ENCODE measurements around the gene CFAP20.
"Not testable (repeated sequence)": the region's sequence is repeated elsewhere in the genome, so short reads cannot be mapped to it uniquely, and the experiment has no call there.

The CFAP20 gene

DNA sequence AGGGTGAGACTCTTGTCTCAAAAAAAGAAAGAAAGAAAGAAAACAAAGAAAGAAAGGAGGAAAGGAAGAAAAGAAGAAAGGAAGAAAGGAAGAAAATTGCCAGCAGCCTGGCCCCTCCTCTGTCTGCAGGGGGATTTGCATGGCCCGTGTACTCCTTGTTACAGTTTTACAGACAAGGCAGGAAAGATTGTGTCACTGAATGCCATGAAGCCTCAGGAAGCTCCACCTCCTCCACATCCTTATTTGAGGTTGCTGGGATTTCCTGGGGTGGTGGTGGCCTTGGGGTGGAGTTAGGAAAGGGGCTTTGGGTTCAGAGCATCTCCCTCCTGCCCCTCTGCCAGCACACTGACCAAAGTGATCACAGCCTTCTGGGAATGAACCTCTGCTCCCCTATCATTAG, 23.6 kb downstream of the CFAP20 start:
- in situ Hi-C loops (cut with HindIII; ENCODE audit: low sequenced_read_pairs), result no loop called here
- no peak overlapping the region for H3K4me3 ChIP-seq (ENCODE audit: low read depth, low read length)
- no peak for DNase-seq (ENCODE audit: low read depth, low spot score)
- TF ChIP-seq, protein P1, sequence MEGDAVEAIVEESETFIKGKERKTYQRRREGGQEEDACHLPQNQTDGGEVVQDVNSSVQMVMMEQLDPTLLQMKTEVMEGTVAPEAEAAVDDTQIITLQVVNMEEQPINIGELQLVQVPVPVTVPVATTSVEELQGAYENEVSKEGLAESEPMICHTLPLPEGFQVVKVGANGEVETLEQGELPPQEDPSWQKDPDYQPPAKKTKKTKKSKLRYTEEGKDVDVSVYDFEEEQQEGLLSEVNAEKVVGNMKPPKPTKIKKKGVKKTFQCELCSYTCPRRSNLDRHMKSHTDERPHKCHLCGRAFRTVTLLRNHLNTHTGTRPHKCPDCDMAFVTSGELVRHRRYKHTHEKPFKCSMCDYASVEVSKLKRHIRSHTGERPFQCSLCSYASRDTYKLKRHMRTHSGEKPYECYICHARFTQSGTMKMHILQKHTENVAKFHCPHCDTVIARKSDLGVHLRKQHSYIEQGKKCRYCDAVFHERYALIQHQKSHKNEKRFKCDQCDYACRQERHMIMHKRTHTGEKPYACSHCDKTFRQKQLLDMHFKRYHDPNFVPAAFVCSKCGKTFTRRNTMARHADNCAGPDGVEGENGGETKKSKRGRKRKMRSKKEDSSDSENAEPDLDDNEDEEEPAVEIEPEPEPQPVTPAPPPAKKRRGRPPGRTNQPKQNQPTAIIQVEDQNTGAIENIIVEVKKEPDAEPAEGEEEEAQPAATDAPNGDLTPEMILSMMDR (IDR thresholded peaks at IDR 0.05; ENCODE audit: low read depth, low read length), result no peak

DNA sequence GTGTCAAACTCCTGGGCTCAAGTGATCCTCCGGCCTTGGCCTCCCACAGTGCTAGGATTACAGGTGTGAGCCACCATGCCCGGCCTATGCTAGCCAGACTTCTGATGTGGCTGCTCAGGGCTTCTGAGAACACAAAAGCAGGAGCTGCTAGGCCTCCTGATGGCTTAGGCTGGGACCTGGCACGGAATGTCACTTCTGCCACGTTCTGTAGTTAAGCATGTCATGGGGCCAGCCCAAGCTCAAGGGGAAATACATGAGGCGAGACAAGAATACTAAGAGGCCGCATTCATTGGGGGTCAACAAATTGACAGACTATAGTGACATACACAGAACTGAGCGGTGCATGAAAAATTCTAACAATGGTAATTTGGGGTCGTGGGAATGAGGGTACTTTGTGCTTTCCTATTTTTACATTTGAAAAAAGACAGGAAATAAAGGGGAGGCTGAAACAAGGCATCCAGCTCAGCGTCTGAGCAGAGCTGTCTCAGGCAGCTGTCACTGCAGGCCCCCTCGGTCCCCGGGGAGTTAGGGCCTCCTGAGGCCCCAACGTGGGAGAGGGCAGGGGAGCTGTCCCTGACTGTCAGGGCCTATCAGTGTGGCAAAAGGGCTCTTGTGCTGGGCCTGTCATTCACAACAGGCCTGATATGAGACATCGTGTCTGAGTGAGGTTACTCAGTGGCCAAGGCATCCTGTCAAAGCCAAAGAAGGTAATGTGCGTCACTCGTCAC, 26.4 kb downstream of the CFAP20 start:
- TF ChIP-seq, protein P1 (IDR thresholded peaks at IDR 0.05; ENCODE audit: low read depth, low read length), result no peak
- H3K4me3 ChIP-seq (ENCODE audit: low read depth, low read length), result no peak overlapping the region
- in situ Hi-C loops (cut with HindIII; ENCODE audit: low sequenced_read_pairs), result no loop called here
- DNase-seq (ENCODE audit: low read depth, low spot score), result no peak

DNA sequence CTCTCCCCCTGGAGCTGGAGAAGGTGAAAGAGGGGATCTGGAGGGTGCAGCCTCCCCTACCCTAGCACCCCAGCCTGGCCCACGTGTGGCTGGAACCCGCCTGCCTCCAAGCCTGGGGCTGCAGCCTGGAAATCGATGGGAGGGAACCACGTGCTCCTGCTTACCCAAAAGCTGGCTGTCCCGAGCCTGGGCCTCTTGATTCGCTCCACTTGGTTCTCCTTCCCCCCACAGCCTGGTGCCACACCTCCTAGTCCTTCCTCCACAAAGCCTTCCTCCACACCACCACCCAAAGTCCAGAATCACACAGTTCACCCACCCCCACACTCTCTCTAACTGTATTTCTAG, 29.3 kb downstream of the CFAP20 start:
- in situ Hi-C loops (cut with HindIII; ENCODE audit: low sequenced_read_pairs), result no loop called here
- TF ChIP-seq, protein P1 (IDR thresholded peaks at IDR 0.05; ENCODE audit: low read depth, low read length), result no peak
- no peak overlapping the region for H3K4me3 ChIP-seq (ENCODE audit: low read depth, low read length)
- DNase-seq (ENCODE audit: low read depth, low spot score), result no peak

DNA sequence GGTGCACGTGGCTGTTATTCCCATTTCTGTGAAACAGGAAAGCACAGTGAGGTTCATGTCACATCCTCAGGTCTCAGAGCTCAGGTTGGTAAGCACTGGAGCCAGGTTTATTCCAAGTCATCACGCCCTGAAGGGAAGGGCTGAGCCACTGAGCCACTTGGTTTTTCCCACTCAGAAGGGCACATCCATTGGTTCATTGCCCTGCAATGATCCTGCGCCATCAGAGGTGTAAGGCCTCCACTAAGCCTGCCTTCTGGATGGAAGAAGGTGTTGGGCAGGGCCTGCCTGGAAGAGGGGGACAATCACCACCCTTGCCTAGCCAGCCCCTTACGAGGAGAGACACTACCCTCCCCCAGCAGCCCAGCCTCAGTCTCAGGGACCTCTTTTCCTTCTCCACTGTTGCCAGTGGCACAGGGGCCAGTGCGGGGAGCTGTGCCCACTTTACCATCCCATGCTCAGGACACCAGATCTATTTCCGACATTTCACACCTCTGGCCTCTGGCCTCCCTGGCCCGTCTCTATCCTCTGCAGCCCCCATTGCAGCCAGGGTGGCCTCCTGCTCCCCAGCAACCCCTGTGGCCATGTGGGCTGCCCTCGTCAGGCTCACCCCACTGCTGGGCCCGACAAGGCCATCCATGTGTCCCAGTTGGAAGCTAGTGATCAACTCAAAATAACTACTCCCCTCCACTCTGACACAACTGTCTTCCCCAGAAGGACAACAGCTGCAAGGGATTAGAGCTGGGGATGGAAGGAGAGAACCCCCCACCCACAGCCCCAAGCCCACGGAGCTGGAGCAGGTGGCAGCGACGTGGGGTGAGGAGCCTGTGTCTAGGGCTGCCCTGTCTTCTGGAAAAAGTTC, 29.9 kb downstream of the CFAP20 start:
- H3K4me3 ChIP-seq (ENCODE audit: low read depth, low read length), result no peak overlapping the region
- in situ Hi-C loops (cut with HindIII; ENCODE audit: low sequenced_read_pairs), result no loop called here
- TF ChIP-seq, protein P1 (IDR thresholded peaks at IDR 0.05; ENCODE audit: low read depth, low read length), result no peak
- DNase-seq (ENCODE audit: low read depth, low spot score), result no peak

DNA sequence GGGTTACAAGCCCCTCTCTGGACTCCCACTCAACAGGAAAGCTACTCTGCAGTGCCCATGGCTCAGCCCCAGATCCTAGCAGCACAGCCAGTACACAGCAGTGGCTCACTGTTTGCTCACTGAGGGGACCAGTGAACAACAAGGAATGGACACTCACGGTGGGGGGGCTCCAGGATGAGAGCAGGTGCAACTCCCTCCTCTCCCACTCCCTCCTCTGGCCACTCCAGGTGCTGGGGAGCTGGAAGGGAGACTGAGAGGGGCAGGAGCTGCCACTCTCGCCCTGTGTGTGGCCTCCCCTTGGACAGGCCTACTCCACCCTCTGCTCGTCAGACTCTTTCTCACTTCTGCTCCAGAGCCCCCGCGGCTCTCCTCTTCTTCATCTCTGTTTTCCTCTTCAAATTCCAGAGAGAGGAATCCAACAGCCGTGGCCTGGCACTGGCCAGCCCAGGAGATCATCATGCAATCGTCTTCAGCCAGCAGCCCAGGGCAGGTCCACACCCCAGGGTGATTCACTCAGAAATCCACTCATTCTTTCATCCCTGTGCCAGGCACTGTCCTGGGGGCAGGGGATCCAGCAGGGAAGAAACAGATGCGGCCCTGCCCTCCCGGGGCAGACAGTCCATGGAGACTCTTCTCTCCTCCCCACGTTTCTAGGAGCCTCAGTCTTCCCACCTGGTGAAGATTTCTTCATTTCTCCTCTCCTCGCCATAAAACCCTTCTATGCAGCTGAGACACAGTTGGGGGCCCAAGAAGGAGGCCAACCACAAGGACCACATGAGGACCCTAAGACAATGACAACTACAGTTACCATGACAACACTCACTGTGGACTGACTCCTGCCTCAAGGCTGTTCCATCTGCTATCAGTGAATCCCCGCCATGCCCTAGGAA, 30.7 kb downstream of the CFAP20 start:
- DNase-seq (ENCODE audit: low read depth, low spot score), result no peak
- in situ Hi-C loops (cut with HindIII; ENCODE audit: low sequenced_read_pairs), result no loop called here
- TF ChIP-seq, protein P1 (IDR thresholded peaks at IDR 0.05; ENCODE audit: low read depth, low read length), result no peak
- no peak overlapping the region for H3K4me3 ChIP-seq (ENCODE audit: low read depth, low read length)

DNA sequence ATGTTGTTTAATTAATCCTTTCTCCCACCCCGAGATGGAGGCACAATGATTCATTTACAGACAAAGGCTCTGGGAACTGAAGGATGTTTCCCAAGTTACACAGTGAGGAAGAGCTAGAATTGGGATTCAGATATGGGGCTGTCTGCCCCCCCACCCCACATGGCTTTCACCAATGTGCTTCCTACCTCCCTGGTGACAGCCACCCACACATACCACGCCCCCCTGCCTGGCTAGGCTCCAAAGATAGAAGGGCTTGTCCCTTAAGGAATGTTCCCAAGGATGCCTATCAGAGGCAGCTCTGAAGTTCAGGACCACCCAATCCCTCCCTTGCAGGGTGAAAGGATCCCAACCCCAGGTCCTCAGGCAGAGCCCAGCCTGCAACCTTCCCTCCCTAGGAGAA, 32.9 kb downstream of the CFAP20 start:
- in situ Hi-C loops (cut with HindIII; ENCODE audit: low sequenced_read_pairs), result no loop called here
- DNase-seq (ENCODE audit: low read depth, low spot score), result no peak
- TF ChIP-seq, protein P1 (IDR thresholded peaks at IDR 0.05; ENCODE audit: low read depth, low read length), result no peak
- no peak overlapping the region for H3K4me3 ChIP-seq (ENCODE audit: low read depth, low read length)

DNA sequence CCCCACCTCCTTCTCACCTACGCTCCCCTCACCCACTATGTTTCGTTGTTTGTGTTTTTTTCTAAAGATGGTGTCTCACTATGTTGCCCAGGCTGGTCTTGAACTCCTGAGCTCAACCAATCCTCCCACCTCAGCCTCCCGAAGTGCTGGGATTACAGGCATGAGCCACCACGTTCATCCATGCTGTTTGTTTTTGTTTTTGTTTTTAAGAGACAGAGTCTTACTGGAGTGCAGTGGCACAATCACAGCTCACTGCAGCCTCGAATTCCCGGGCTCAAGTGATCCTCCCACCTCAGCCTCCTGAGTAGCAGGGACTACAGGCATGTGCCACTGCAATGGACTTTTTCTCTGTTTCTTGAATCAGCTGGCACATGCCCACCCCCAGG, 33.6 kb downstream of the CFAP20 start:
- DNase-seq (ENCODE audit: low read depth, low spot score); in situ Hi-C loops (cut with HindIII; ENCODE audit: low sequenced_read_pairs); H3K4me3 ChIP-seq (ENCODE audit: low read depth, low read length): not testable (repeated sequence)
